ENCODE measurements around the gene SORBS2.

Gene SORBS2

GRCh38 chr4:185645403-185645802, 166.6 kb downstream of the SORBS2 start:
- Histone ChIP-seq H3F3A (ENCODE audit: low read depth) (no peaks in the 10 kb centered on the region), H4K20me1 (ENCODE audit: insufficient read depth, low read length, poor library complexity, severe bottlenecking) (no peaks in the 10 kb centered on the region), H2AFZ (ENCODE audit: low read length) (no peak overlapping the region), H3K27me3 (ENCODE audit: insufficient read depth, low read length, poor library complexity, severe bottlenecking) (no peaks in the 10 kb centered on the region), H3K9me3 (ENCODE audit: insufficient read depth, low read depth, low read length) (no peaks in the 10 kb centered on the region), H3K4me2 (ENCODE audit: low read depth, low read length, poor library complexity, severe bottlenecking) (no peak overlapping the region), H3K4me1 (ENCODE audit: insufficient read depth, low read length, poor library complexity, severe bottlenecking) (no peaks in the 10 kb centered on the region), H3K4me3 (ENCODE audit: low read length, poor library complexity, severe bottlenecking) (no peak overlapping the region), H3K79me2 (ENCODE audit: insufficient read depth, low read length) (no peaks in the 10 kb centered on the region), H3K9me2 (replicated peaks; ENCODE audit: low read depth, low read length) (no peaks in the 10 kb centered on the region), H3K9ac (ENCODE audit: low read depth, low read length, poor library complexity, severe bottlenecking) (no peak overlapping the region), H3K36me3 (ENCODE audit: insufficient read depth, low read length) (no peaks in the 10 kb centered on the region)
- no peak for TF ChIP-seq CTCF (conservative IDR thresholded peaks at IDR 0.05; ENCODE audit: low read length)
- TF ChIP-seq EZH2phosphoT487 (IDR thresholded peaks at IDR 0.05; ENCODE audit: borderline replicate concordance), result no peak

GRCh38 chr4:185644408-185644807, 167.6 kb downstream of the SORBS2 start:
- Histone ChIP-seq H3K9me3 (ENCODE audit: insufficient read depth, low read depth, low read length) (no peaks in the 10 kb centered on the region), H4K20me1 (ENCODE audit: insufficient read depth, low read length, poor library complexity, severe bottlenecking) (no peaks in the 10 kb centered on the region), H3K4me2 (ENCODE audit: low read depth, low read length, poor library complexity, severe bottlenecking) (no peak overlapping the region), H3F3A (ENCODE audit: low read depth) (no peaks in the 10 kb centered on the region), H3K27me3 (ENCODE audit: insufficient read depth, low read length, poor library complexity, severe bottlenecking) (no peaks in the 10 kb centered on the region), H3K36me3 (ENCODE audit: insufficient read depth, low read length) (no peaks in the 10 kb centered on the region), H3K79me2 (ENCODE audit: insufficient read depth, low read length) (no peaks in the 10 kb centered on the region), H2AFZ (ENCODE audit: low read length) (no peak overlapping the region), H3K4me3 (ENCODE audit: low read length, poor library complexity, severe bottlenecking) (no peak overlapping the region), H3K9me2 (replicated peaks; ENCODE audit: low read depth, low read length) (no peaks in the 10 kb centered on the region), H3K9ac (ENCODE audit: low read depth, low read length, poor library complexity, severe bottlenecking) (no peak overlapping the region), H3K4me1 (ENCODE audit: insufficient read depth, low read length, poor library complexity, severe bottlenecking) (no peaks in the 10 kb centered on the region)
- TF ChIP-seq CTCF (conservative IDR thresholded peaks at IDR 0.05; ENCODE audit: low read length) (no peak), EZH2phosphoT487 (IDR thresholded peaks at IDR 0.05; ENCODE audit: borderline replicate concordance) (no peak)

DNA sequence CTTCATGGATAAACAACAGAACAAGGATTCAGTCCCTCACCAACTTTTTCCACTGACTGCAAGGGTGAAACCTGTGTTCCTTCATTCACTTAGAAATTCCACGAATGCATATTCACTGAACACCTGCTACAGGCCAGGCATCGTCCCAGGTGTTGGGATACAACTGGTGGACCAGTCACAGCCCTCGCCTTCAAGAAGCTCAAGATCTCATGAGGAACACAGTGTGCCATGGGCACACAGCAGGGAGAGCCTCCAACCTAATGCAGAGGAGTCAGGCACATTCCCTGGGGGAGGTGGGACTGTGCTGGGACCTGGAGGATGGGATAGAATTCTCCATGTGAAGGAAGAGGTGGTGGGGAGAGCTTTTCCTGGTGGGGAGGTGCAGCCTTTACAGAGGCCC, 169.1 kb downstream of the SORBS2 start:
- Histone ChIP-seq H3K4me3 (ENCODE audit: low read length, poor library complexity, severe bottlenecking) (no peak overlapping the region), H3F3A (ENCODE audit: low read depth) (no peaks in the 10 kb centered on the region), H3K9me3 (ENCODE audit: insufficient read depth, low read depth, low read length) (no peaks in the 10 kb centered on the region), H4K20me1 (ENCODE audit: insufficient read depth, low read length, poor library complexity, severe bottlenecking) (no peaks in the 10 kb centered on the region), H2AFZ (ENCODE audit: low read length) (no peak overlapping the region), H3K4me2 (ENCODE audit: low read depth, low read length, poor library complexity, severe bottlenecking) (no peak overlapping the region), H3K9ac (ENCODE audit: low read depth, low read length, poor library complexity, severe bottlenecking) (no peak overlapping the region), H3K27me3 (ENCODE audit: insufficient read depth, low read length, poor library complexity, severe bottlenecking) (no peaks in the 10 kb centered on the region), H3K79me2 (ENCODE audit: insufficient read depth, low read length) (no peaks in the 10 kb centered on the region), H3K4me1 (ENCODE audit: insufficient read depth, low read length, poor library complexity, severe bottlenecking) (no peaks in the 10 kb centered on the region), H3K9me2 (replicated peaks; ENCODE audit: low read depth, low read length) (no peaks in the 10 kb centered on the region), H3K36me3 (ENCODE audit: insufficient read depth, low read length) (no peaks in the 10 kb centered on the region)
- TF ChIP-seq EZH2phosphoT487 (IDR thresholded peaks at IDR 0.05; ENCODE audit: borderline replicate concordance) (no peak), CTCF (conservative IDR thresholded peaks at IDR 0.05; ENCODE audit: low read length) (no peak)

All from Loucy (cell line).